Ishikawa (cell line): ENCODE data around the gene PLCD4.
A peak's percentile ranks its signal among the peaks of the same experiment; 100 is the strongest.

Experiments
- CEBPB ChIP-seq: IDR thresholded peaks from 2 replicates; pipeline ENCODE4 v1.6.1; 2012
- CREB1 ChIP-seq: IDR thresholded peaks from 2 replicates; pipeline ENCODE4 v1.6.1; 2012; ENCODE audit warnings: low read depth
- EP300 ChIP-seq: IDR thresholded peaks from 2 replicates; pipeline ENCODE4 v1.6.1; 2012; ENCODE audit warnings: borderline replicate concordance
- FOXM1 ChIP-seq: IDR thresholded peaks from 2 replicates; pipeline ENCODE4 v1.6.1; 2012; ENCODE audit warnings: low read depth, borderline replicate concordance
- MAX ChIP-seq: IDR thresholded peaks from 2 replicates; pipeline ENCODE4 v1.6.1; 2012
- NFIC ChIP-seq: IDR thresholded peaks from 2 replicates; pipeline ENCODE4 v1.6.1; 2012
- TAF1 ChIP-seq: IDR thresholded peaks from 2 replicates; pipeline ENCODE4 v1.6.1; 2012; ENCODE audit warnings: low read depth, mild to moderate bottlenecking
- YY1 ChIP-seq: IDR thresholded peaks from 2 replicates; pipeline ENCODE4 v1.6.1; 2012; ENCODE audit warnings: low read depth
- TF ChIP-seq, protein P1 (sequence below): IDR thresholded peaks from 2 replicates; pipeline ENCODE4 v1.6.1; 2012; ENCODE audit warnings: low read depth, mild to moderate bottlenecking

- TF ChIP-seq MAX (no peak), CREB1 (no peak), TAF1 (no peak; the same call in none of the 2 replicates), FOXM1 (peak; percentile 14; the same call in 1 of the 2 replicates), CEBPB (no peak), EP300 (no peak), YY1 (no peak), NFIC (no peak)
- TF ChIP-seq, protein P1, sequence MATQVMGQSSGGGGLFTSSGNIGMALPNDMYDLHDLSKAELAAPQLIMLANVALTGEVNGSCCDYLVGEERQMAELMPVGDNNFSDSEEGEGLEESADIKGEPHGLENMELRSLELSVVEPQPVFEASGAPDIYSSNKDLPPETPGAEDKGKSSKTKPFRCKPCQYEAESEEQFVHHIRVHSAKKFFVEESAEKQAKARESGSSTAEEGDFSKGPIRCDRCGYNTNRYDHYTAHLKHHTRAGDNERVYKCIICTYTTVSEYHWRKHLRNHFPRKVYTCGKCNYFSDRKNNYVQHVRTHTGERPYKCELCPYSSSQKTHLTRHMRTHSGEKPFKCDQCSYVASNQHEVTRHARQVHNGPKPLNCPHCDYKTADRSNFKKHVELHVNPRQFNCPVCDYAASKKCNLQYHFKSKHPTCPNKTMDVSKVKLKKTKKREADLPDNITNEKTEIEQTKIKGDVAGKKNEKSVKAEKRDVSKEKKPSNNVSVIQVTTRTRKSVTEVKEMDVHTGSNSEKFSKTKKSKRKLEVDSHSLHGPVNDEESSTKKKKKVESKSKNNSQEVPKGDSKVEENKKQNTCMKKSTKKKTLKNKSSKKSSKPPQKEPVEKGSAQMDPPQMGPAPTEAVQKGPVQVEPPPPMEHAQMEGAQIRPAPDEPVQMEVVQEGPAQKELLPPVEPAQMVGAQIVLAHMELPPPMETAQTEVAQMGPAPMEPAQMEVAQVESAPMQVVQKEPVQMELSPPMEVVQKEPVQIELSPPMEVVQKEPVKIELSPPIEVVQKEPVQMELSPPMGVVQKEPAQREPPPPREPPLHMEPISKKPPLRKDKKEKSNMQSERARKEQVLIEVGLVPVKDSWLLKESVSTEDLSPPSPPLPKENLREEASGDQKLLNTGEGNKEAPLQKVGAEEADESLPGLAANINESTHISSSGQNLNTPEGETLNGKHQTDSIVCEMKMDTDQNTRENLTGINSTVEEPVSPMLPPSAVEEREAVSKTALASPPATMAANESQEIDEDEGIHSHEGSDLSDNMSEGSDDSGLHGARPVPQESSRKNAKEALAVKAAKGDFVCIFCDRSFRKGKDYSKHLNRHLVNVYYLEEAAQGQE: 0 out of 2 replicates have a peak, but pooled peaks have one; percentile 3
These were observed 38.7 kb upstream of the PLCD4 start for GRCh38 chr2:218569038-218569431.
